Umbilical cord (tissue), 2 donors: ENCODE data around the gene JAML. TPM values are rescaled to one million over a fixed set of nuclear protein-coding genes. Genes with fewer than 3 reads are reported as not detected.
A peak's percentile ranks its signal among the peaks of the same experiment; 100 is the strongest.

Experiments
- DNase-seq: peaks from one replicate; pipeline ENCODE4 v3.0.0-alpha.2; 2015; ENCODE audit warnings: low spot score
- total RNA-seq: library from RNA; depleted of rRNA; stranded (reverse); fragments of >200 nt; gene quantifications from one replicate; pipeline ENCODE4 v1.2.3, GENCODE V29; 2014; ENCODE audit warnings: low replicate concordance; ENCODE audit not compliant: insufficient read depth

The JAML gene
- total RNA-seq, 1 donor from 2014 or later: 18.8 TPM

- DNase-seq: no peak
Measured at GRCh38 chr11:118239509-118240205, 14.8 kb upstream of the JAML start.

GRCh38 chr11:118238929-118239328, 14.1 kb upstream of the JAML start:
- DNase-seq: no peak

GRCh38 chr11:118238421-118238820, 13.6 kb upstream of the JAML start:
- no peak for DNase-seq

- no peak for DNase-seq
Measured at GRCh38 chr11:118236170-118236569, 11.4 kb upstream of the JAML start.

GRCh38 chr11:118234833-118235232, 10.0 kb upstream of the JAML start:
- DNase-seq: no peak

- DNase-seq: no peak
Measured at GRCh38 chr11:118233850-118234249, 9.0 kb upstream of the JAML start.

GRCh38 chr11:118233377-118233776, 8.6 kb upstream of the JAML start:
- no peak for DNase-seq

- no peak for DNase-seq
Measured at GRCh38 chr11:118232659-118233058, 7.8 kb upstream of the JAML start.

- DNase-seq: no peak
Measured at GRCh38 chr11:118231461-118231860, 6.7 kb upstream of the JAML start.

GRCh38 chr11:118230088-118230487, 5.3 kb upstream of the JAML start:
- DNase-seq: no peak

GRCh38 chr11:118229274-118229847, 4.5 kb upstream of the JAML start:
- no peak for DNase-seq

- no peak for DNase-seq
Measured at GRCh38 chr11:118227865-118228785, 3.3 kb upstream of the JAML start.

GRCh38 chr11:118226781-118227180, 2.0 kb upstream of the JAML start:
- no peak for DNase-seq

GRCh38 chr11:118226296-118226695, 1.5 kb upstream of the JAML start:
- peak; percentile 17 for DNase-seq

GRCh38 chr11:118223992-118224391, 819 bp downstream of the JAML start:
- DNase-seq: no peak

- no peak for DNase-seq
Measured at GRCh38 chr11:118223570-118223969, 1.2 kb downstream of the JAML start.

- DNase-seq: no peak
Measured at GRCh38 chr11:118222437-118222836, 2.4 kb downstream of the JAML start.

- no peak for DNase-seq
Measured at GRCh38 chr11:118221419-118221818, 3.4 kb downstream of the JAML start.

- no peak for DNase-seq
Measured at GRCh38 chr11:118219732-118220131, 5.1 kb downstream of the JAML start.

- no peak for DNase-seq
Measured at GRCh38 chr11:118219244-118219643, 5.6 kb downstream of the JAML start.

GRCh38 chr11:118217575-118217974, 7.2 kb downstream of the JAML start:
- no peak for DNase-seq
